CD1c-positive myeloid dendritic cell (primary cell): ENCODE measurements around the gene FAT2.

Experiments
- DNase-seq: peaks from one replicate; pipeline ENCODE4 v3.0.0-alpha.2; 2016; ENCODE audit errors: extremely low spot score

FAT2 gene, protein sequence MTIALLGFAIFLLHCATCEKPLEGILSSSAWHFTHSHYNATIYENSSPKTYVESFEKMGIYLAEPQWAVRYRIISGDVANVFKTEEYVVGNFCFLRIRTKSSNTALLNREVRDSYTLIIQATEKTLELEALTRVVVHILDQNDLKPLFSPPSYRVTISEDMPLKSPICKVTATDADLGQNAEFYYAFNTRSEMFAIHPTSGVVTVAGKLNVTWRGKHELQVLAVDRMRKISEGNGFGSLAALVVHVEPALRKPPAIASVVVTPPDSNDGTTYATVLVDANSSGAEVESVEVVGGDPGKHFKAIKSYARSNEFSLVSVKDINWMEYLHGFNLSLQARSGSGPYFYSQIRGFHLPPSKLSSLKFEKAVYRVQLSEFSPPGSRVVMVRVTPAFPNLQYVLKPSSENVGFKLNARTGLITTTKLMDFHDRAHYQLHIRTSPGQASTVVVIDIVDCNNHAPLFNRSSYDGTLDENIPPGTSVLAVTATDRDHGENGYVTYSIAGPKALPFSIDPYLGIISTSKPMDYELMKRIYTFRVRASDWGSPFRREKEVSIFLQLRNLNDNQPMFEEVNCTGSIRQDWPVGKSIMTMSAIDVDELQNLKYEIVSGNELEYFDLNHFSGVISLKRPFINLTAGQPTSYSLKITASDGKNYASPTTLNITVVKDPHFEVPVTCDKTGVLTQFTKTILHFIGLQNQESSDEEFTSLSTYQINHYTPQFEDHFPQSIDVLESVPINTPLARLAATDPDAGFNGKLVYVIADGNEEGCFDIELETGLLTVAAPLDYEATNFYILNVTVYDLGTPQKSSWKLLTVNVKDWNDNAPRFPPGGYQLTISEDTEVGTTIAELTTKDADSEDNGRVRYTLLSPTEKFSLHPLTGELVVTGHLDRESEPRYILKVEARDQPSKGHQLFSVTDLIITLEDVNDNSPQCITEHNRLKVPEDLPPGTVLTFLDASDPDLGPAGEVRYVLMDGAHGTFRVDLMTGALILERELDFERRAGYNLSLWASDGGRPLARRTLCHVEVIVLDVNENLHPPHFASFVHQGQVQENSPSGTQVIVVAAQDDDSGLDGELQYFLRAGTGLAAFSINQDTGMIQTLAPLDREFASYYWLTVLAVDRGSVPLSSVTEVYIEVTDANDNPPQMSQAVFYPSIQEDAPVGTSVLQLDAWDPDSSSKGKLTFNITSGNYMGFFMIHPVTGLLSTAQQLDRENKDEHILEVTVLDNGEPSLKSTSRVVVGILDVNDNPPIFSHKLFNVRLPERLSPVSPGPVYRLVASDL (N-terminal part only)

GRCh38 chr5:151591144-151591819 is at the start of gene FAT2:
Gene FAT2, minus strand, starts transcription at chr5:151591331. Its CDS starts 22,400 bp downstream, at chr5:151568931.
- no peak for DNase-seq

DNA sequence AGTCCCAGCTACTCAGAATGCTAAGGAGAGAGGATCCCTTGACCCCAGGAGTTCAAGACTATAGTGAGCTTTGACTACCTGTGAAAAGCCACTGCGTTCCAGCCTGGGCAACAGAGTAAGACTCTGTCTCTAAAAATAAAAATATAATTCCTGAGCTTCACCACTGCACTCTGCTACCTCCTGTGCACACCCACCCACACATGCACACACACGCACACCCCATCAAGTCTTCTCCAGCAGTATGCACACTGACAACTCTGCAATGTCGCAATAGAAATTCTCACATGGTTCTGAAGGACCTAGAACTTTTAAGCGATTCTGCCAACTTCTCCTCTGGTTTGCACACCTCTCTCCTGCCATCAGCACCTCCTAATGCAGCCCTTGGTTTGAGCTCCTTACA is 47.5 kb upstream of the FAT2 start:
- DNase-seq, result no peak

- DNase-seq, result no peak
Measured at GRCh38 chr5:151637676-151638075, 46.5 kb upstream of the FAT2 start.

GRCh38 chr5:151633892-151634291 is 42.8 kb upstream of the FAT2 start:
- DNase-seq, result no peak

DNA sequence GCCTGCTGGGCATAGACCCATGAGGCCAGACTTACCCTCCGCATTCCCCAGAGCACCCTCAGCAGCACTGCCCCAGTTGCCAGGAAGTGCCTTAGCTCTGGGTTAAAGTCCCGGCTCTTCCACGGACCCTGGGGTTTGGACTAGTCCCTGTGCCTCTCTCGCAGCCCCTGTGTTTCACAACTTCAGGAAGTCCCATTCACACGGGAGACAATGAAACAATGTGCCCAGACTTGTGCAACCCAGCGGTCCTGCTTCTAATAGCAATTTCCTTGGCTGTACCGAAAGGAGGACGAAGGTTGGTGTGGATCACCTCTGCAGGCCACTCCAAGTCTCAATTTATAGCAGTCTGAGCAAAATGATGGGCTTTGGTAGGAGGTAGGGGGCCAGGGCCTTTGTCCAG is 41.8 kb upstream of the FAT2 start:
- no peak for DNase-seq

DNA sequence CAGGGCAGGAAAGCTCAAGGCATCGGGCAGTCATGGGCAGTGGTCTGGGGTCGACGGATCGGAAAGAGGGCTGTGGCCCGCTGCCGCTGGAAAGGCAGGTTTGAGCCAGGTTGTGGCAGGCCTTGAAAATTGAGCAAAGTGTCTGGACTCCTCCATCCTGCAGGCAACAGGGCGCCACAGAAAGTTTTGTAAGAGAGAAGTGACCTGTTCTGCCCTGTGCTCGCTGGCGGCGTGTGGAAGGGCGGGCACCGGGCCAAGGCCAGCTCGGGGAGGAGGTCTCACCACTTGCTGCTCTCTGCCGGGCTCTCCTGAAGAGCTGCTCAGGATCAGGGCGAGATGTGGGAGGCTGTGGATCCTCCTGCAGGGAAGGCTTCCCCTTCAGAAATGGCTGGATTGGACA is 41.4 kb upstream of the FAT2 start:
- DNase-seq, result no peak

DNA sequence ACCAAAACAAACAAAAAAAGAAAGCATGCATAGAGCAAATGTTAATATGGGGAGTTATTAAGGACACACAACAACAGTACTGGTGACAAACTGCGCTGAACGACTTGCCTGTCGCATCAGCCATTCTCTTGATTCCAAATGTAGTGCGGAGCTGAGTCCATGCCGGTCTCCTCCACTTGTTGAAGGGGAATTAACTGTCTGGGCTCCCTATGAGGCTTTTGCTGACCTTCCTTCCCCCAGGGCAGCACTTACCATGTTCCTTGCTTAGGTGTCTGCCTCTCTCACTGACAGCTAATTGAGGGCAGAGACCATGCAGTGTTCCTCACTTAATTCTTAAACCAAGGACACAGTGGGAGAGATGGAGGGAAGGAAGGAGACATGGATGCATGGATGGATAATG is 40.8 kb upstream of the FAT2 start:
- no peak for DNase-seq

GRCh38 chr5:151630088-151630487 is 39.0 kb upstream of the FAT2 start:
- DNase-seq, result no peak

GRCh38 chr5:151628112-151628823 is 37.1 kb upstream of the FAT2 start:
- DNase-seq, result no peak

- DNase-seq, result no peak
Measured at GRCh38 chr5:151627650-151628049, 36.5 kb upstream of the FAT2 start.

DNA sequence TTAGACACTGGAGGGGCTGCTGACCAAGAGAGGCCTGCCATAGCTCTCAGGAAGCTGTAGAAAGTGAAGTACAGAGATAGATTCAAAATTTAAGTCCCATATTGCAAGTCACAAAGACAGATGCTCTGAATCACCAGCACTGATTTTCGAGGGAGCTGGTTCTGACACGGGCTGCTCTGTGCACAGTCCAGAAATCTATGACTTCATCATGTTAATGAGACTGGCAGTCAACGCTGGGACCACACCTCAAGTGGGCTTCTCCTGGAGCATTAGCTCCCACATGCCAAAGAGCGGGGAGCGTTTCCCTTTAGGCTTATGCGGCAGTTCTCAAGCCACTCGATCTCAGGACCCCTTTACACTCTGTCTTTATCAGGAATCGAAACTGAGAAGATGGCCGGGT is 34.2 kb upstream of the FAT2 start:
- no peak for DNase-seq

- DNase-seq, result no peak
Measured at GRCh38 chr5:151624476-151624875, 33.3 kb upstream of the FAT2 start.

DNA sequence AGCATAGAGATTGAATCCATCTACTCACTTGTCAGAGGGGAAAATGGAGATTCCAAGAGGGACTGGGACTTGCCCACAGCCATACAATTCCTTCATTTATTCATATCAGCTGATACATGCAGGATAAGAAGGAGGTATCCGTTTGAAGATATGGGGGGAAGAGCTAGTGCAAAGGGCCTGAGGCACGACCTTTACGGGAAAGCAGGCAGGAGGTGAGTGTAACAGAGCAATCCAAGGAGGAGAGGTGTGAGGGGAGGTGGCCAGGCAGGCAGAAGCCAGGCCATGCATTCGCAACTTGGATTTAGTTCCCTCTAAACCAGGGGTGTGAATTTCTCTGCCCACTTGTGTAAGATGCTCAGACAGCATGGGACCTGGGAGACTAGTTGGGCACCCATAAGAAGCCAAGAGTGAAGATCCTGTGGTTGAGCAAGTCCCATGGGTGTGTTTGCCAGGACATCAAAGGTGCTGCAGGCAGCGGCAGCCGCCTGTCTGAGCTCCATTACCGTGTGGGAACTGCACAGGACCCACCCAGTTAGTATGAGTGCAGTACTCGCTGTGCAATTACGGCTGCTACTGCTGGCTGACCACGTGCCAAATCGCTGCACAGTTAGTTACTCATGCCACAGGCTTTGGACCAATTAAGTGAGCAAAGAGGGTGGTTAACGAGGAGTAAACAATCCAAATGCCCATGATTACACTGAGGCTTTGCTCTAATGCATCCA is 31.4 kb upstream of the FAT2 start:
- DNase-seq, result no peak

DNA sequence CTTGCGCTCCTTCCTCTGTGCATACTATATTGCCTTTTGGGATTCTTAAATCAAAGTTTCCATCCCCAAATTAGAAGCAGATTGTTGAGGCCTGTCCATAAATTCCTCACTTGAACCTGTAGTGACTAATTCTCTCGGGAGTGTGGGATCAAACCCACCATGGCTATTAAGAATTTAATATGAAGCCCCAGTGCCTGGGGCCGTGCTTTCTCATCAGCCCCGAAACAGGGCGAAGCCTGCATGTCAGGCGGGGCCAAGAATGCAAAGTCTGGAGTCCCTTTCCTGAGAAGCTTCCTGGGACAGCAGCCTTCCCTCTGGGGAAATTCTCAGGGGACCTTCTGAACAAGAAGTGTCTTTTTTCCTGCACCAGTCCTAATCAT is 29.3 kb upstream of the FAT2 start:
- no peak for DNase-seq

DNA sequence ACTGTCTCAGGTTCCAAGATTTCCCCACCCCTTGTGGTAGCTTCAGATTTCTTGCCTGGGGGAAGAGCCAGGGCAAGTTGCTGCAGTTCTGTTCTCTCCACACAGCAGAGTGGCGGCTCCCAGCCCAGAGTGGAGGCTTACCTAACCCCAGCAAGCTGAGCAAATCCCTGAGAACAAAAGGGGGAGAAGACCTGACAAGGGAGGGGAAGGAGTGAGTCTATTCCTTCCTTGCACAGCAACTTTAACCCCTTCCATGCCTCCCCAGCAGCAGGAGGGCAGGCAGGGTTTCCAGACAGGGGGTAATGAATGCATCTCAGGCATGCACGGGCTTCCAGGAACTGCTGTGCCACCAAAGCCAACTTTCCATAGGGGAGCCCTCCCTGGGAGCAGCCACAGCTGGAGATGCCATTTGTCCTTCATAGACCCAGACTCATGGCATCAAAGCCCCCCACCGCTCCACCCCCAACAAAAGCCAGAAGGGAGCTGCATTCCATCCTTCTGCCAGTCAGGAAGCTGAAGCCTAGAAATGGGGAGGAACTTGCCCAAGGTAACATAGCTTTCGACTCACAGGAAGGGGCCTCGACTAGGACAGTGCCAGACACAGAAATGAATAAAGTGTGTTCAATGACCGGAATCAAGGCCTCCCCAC is 28.8 kb upstream of the FAT2 start:
- DNase-seq, result no peak

- DNase-seq, result no peak
Measured at GRCh38 chr5:151618907-151619306, 27.8 kb upstream of the FAT2 start.

GRCh38 chr5:151617841-151618710 is 26.9 kb upstream of the FAT2 start:
- DNase-seq, result no peak

GRCh38 chr5:151617383-151617840 is 26.3 kb upstream of the FAT2 start:
- DNase-seq, result no peak

DNA sequence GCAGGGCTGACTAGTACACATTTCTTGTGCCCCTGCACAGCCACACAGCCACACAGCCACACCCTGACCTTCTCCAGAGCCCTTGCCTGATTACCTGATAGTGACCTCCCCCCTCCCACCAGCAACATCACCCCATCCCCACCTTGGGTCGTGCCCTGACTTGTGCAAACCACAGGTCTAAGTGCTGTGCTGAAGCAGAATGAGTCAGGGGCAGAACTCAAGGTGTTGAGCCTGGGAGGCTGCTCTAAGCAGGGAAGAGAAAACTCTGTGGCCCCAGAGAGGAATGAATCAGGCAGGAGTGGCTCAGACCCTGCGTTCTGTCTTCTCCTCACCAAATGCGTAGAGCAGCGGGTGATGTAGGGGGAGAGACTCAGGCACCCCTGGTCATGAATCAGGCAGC is 24.3 kb upstream of the FAT2 start:
- no peak for DNase-seq
